OCI-LY7 (cell line): ENCODE results near the gene IKZF1. TPM values are rescaled to one million over a fixed set of nuclear protein-coding genes. Genes with fewer than 3 reads are reported as not detected.

Experiments used
- BruUV-seq: library from RNA; stranded (reverse); fragments of 400-500 nt; replicated peaks from 2 replicates; lab custom pipeline; 2021; lab: Mats Ljungman, UMichigan
- CTCF ChIA-PET: fragments of 300-600 bp; sonication (Branson Sonifier 250); formaldehyde crosslinking; loops from one replicate; lab custom pipeline; 2022; ENCODE audit warnings: antibody characterized with exemption; ENCODE audit not compliant: unreplicated experiment; lab: Charles Lee
- POLR2A ChIA-PET: fragments of 300-600 bp; sonication (Branson Sonifier 250); formaldehyde crosslinking; loops from one replicate; lab custom pipeline; 2022; ENCODE audit warnings: antibody characterized with exemption; lab: Charles Lee
- DNase-seq: peaks from one replicate; pipeline ENCODE4 v3.0.0-alpha.2; 2015; ENCODE audit warnings: low spot score
- H2AFZ ChIP-seq: fragments of 200-600 bp; sonication (generic), shearing (Covaris generic); 2 replicates; pipeline ENCODE4 v1.6.1; 2014; ENCODE audit warnings: mild to moderate bottlenecking, antibody characterized with exemption, low read length, moderate library complexity
- H3K27ac ChIP-seq: fragments of 200-600 bp; sonication (generic); 2 replicates; pipeline ENCODE4 v1.5.1; 2014; ENCODE audit warnings: mixed run types, low read depth, mild to moderate bottlenecking, moderate library complexity, low read length, inconsistent platforms; ENCODE audit not compliant: poor library complexity, severe bottlenecking
- H3K36me3 ChIP-seq: fragments of 200-600 bp; sonication (generic); 2 replicates; pipeline ENCODE4 v1.6.1; 2014; ENCODE audit warnings: mild to moderate bottlenecking, antibody characterized with exemption, low read length, moderate library complexity, mixed read lengths; ENCODE audit not compliant: insufficient read depth
- H3K4me1 ChIP-seq: fragments of 200-600 bp; sonication (generic); 2 replicates; pipeline ENCODE4 v1.5.1; 2014; ENCODE audit warnings: mild to moderate bottlenecking, low read length; ENCODE audit not compliant: insufficient read depth, poor library complexity, severe bottlenecking
- H3K4me2 ChIP-seq: fragments of 200-600 bp; sonication (generic); 2 replicates; pipeline ENCODE4 v1.6.1; 2014; ENCODE audit warnings: mild to moderate bottlenecking, low read length
- H3K4me3 ChIP-seq: fragments of 200-600 bp; sonication (generic); 2 replicates; pipeline ENCODE4 v1.5.1; 2014; ENCODE audit warnings: mild to moderate bottlenecking, low read depth, low read length; ENCODE audit not compliant: poor library complexity, severe bottlenecking
- H3K79me2 ChIP-seq: fragments of 200-600 bp; sonication (generic); 2 replicates; pipeline ENCODE4 v1.6.1; 2016; ENCODE audit warnings: low read depth, mild to moderate bottlenecking, low read length, moderate library complexity, mixed read lengths; ENCODE audit not compliant: insufficient read depth
- H3K9me2 ChIP-seq: fragments of 200-600 bp; sonication (generic); 2 replicates; pipeline ENCODE4 v1.6.1; 2016; ENCODE audit warnings: mild to moderate bottlenecking, low read length, mixed read lengths; ENCODE audit not compliant: insufficient read depth
- H3K9me3 ChIP-seq: fragments of 200-600 bp; sonication (generic); 2 replicates; pipeline ENCODE4 v1.6.1; 2014; ENCODE audit warnings: mild to moderate bottlenecking, mixed run types, low read length, mixed read lengths
- H4K20me1 ChIP-seq: fragments of 200-600 bp; sonication (generic); 2 replicates; pipeline ENCODE4 v1.6.1; 2014; ENCODE audit warnings: mild to moderate bottlenecking, antibody characterized with exemption, low read length, moderate library complexity, mixed read lengths; ENCODE audit not compliant: insufficient read depth
- EZH2phosphoT487 ChIP-seq: fragments of 200-600 bp; sonication (generic); IDR thresholded peaks from 2 replicates; pipeline ENCODE4 v1.6.1; 2018; ENCODE audit warnings: low read depth, borderline replicate concordance, mild to moderate bottlenecking, mixed run types, antibody characterized with exemption, low read length, moderate library complexity, mixed read lengths
- intact Hi-C: fragments of 100-400 bp; cut with micrococcal nuclease; formaldehyde crosslinking; loops from one replicate; pipeline ENCODE4 v1.10.0; 2022; ENCODE audit not compliant: unreplicated experiment
- total RNA-seq, 2 experiments: library from RNA; depleted of rRNA in 1 of 2; stranded (reverse); fragments of >200 nt in 1 of 2; shearing (Covaris generic) in 1 of 2; gene quantifications; 2 replicates each; pipeline ENCODE4 v1.2.3, GENCODE V29; 2014 to 2022
- TF ChIP-seq, protein P1 (sequence below): fragments of 200-600 bp; sonication (generic); conservative IDR thresholded peaks from 2 replicates; pipeline ENCODE4 v1.5.1; 2014; ENCODE audit warnings: mild to moderate bottlenecking, antibody characterized with exemption, low read length, moderate library complexity, mixed read lengths

Gene IKZF1
- total RNA-seq, 2 experiments from 2014 or later = 108 to 161 TPM

DNA sequence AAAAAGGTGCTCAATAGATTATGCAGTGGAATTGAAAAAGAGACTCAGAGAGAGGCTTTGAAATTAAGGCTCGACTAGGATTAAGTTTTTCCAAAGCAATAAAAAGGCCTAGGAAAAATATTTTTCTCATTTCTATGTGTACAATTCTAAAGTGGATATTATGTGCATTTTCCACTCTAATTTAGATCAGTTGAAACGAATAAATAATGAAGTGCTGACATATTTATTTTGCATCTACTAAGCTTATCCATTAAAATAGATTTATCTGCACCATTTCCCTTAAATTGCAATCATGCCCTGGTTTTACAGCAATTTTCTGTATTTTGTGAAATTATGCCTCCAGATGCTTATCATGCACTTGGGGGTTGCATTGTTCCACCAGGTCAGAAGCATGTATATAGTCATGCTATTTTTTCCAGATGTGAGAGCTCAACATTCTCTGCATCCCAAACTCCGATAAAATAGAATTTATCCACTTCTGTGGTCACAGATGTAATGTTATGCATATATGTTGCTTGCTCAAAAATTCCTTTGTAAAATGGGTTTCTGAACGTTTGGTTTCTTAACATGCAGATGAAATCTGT is 127.3 kb downstream of the IKZF1 start:
- intact Hi-C loops = no loop called here
- TF ChIP-seq, protein P1, sequence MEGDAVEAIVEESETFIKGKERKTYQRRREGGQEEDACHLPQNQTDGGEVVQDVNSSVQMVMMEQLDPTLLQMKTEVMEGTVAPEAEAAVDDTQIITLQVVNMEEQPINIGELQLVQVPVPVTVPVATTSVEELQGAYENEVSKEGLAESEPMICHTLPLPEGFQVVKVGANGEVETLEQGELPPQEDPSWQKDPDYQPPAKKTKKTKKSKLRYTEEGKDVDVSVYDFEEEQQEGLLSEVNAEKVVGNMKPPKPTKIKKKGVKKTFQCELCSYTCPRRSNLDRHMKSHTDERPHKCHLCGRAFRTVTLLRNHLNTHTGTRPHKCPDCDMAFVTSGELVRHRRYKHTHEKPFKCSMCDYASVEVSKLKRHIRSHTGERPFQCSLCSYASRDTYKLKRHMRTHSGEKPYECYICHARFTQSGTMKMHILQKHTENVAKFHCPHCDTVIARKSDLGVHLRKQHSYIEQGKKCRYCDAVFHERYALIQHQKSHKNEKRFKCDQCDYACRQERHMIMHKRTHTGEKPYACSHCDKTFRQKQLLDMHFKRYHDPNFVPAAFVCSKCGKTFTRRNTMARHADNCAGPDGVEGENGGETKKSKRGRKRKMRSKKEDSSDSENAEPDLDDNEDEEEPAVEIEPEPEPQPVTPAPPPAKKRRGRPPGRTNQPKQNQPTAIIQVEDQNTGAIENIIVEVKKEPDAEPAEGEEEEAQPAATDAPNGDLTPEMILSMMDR = no peak
- no peak for TF ChIP-seq EZH2phosphoT487
- Histone ChIP-seq H3K79me2 (no peaks in the 10 kb centered on the region), H3K9me3 (no peaks in the 10 kb centered on the region), H3K9me2 (no peaks in the 10 kb centered on the region), H3K4me3 (no peak overlapping the region), H3K4me2 (no peak overlapping the region), H3K4me1 (no peaks in the 10 kb centered on the region), H3K36me3 (peaks cover under 1% of the 10 kb centered on the region; the same call in 1 of the 2 replicates), H4K20me1 (no peaks in the 10 kb centered on the region), H3K27ac (no peak overlapping the region), H2AFZ (no peak overlapping the region)
- ChIA-PET CTCF (no interaction called here), POLR2A (interaction anchor here (0.5 to 2.3 kb wide), 6 partner anchors 7 to 31 kb away, joined by 3 to 8 read pairs (median 3); no protein-coding TSS in a partner anchor)
- no peak for DNase-seq
- no TSS peak for BruUV-seq

DNA sequence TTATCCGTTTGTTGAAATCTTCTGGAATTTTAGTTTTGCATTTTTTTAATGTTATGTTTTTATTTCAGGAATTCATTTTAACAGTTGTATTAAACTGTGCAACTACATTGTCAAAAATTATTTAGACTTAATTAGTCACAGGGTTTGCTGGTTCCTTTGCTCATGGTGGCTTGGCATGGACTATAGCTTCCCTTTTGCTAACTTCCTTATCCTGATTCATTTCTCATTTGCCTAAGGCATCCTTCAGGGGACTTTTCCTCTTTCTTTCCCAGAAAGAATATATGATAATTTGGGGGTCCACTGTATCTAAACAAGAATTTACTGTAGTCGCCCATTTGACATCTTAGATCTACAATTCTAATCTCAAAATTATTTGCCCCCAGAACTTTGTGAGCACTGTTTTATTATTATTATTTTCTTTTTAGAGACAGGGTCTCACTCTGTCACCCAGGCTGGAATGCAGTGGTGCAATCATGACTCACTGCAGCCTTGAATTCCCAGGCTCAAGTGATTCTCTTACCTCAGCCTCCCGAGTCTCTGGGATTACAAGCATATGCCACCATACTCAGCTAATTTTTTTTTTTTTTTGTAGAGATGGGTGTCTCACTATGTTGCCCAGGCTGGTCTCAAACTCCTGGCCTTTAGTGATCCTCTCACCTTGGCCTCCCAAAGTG is 131.8 kb downstream of the IKZF1 start:
- BruUV-seq = no TSS peak
- CTCF ChIA-PET = no interaction called here

More for the DNA sequence above, 131.8 kb downstream of the IKZF1 start:
- H3K4me2 ChIP-seq = no peak overlapping the region
- DNase-seq = no peak
- no peaks in the 10 kb centered on the region for H4K20me1 ChIP-seq
- H3K9me2 ChIP-seq = no peaks in the 10 kb centered on the region
- intact Hi-C loops = no loop called here
- no peak overlapping the region for H2AFZ ChIP-seq
- H3K4me3 ChIP-seq = no peak overlapping the region
- TF ChIP-seq, protein P1 = no peak
- no peak for TF ChIP-seq EZH2phosphoT487
- no peaks in the 10 kb centered on the region for H3K4me1 ChIP-seq
- 0 out of 2 replicates have a peak, but pooled peaks cover 2% of the 10 kb centered on the region for H3K79me2 ChIP-seq
- POLR2A ChIA-PET = interaction anchor here (1.5 kb wide), 1 partner anchor 11 kb away, joined by 4 read pairs; no protein-coding TSS in a partner anchor
- no peak overlapping the region for H3K27ac ChIP-seq
- peaks cover 44% of the 10 kb centered on the region for H3K36me3 ChIP-seq
- no peaks in the 10 kb centered on the region for H3K9me3 ChIP-seq
